Neural progenitor cell (in vitro differentiated cells): Measurements from ENCODE around the gene SLC35G3.

Source experiments
- CTCF ChIP-seq: fragments of 200-600 bp; sonication (generic); IDR thresholded peaks from 2 replicates; pipeline ENCODE4 v1.5.1; 2017; ENCODE audit warnings: antibody characterized with exemption, mild to moderate bottlenecking
- EZH2 ChIP-seq: fragments of 200-600 bp; sonication (generic); IDR thresholded peaks from 2 replicates; pipeline ENCODE4 v1.6.1; 2017; ENCODE audit warnings: antibody characterized with exemption, mild to moderate bottlenecking, moderate library complexity

DNA sequence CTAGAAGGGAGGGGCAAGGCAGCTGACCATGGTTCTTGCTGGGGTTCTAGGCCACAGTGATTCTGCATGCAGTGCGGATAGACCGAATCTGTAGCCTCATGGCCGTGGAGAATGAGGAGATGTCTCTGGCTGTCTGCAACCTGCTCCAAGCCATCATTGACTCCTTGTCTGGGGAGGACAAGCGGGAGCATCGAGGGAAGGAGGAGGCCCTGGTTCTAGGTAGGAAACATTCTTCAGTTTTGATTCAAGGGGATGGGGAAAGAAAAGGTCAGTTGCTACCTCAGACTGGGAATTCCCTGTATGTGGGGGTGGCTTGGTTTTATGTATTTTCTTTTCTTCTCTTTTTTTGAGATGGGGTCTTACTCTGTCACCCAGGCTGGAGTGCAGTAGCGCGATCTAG, 38.9 kb downstream of the SLC35G3 start:
- TF ChIP-seq CTCF (no peak), EZH2 (no peak)
